Retinal pigment epithelial cell (primary cell): ENCODE data around the gene MOXD1.

Experiments
- DNase-seq: peaks from one replicate; pipeline ENCODE4 v3.0.0-alpha.2; 2010; ENCODE audit warnings: low read depth
- H3K4me3 ChIP-seq: 2 replicates; pipeline ENCODE4 v1.5.1; 2011; ENCODE audit warnings: mild to moderate bottlenecking, low read length, control low read depth, moderate library complexity
- TF ChIP-seq, protein P1 (sequence below): conservative IDR thresholded peaks from 2 replicates; pipeline ENCODE4 v1.5.1; 2011; ENCODE audit warnings: low read depth, low read length, control low read depth, inconsistent platforms

The MOXD1 gene

DNA sequence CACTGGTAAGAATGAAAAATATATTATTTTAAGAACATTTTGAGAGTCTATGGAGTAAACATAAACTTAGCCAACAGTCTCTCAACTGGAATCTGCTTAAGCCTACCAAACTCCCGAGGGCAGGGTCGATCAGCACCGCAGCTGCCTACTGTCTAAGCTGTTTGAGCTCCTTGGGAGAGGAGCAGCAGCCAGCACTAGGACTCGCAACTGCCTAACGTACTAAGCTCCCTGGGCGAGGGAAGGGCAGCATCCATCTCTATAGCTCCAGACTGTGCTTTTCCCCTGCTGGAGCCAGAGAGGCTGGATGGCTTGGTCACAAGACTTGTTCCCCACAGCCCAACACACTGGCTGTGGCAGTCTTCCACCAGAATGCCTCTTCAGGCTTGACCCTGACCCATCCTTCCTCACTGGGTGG lies 96.4 kb downstream of the MOXD1 start:
- TF ChIP-seq, protein P1, sequence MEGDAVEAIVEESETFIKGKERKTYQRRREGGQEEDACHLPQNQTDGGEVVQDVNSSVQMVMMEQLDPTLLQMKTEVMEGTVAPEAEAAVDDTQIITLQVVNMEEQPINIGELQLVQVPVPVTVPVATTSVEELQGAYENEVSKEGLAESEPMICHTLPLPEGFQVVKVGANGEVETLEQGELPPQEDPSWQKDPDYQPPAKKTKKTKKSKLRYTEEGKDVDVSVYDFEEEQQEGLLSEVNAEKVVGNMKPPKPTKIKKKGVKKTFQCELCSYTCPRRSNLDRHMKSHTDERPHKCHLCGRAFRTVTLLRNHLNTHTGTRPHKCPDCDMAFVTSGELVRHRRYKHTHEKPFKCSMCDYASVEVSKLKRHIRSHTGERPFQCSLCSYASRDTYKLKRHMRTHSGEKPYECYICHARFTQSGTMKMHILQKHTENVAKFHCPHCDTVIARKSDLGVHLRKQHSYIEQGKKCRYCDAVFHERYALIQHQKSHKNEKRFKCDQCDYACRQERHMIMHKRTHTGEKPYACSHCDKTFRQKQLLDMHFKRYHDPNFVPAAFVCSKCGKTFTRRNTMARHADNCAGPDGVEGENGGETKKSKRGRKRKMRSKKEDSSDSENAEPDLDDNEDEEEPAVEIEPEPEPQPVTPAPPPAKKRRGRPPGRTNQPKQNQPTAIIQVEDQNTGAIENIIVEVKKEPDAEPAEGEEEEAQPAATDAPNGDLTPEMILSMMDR, result no peak
- no peak overlapping the region for H3K4me3 ChIP-seq
- no peak for DNase-seq

DNA sequence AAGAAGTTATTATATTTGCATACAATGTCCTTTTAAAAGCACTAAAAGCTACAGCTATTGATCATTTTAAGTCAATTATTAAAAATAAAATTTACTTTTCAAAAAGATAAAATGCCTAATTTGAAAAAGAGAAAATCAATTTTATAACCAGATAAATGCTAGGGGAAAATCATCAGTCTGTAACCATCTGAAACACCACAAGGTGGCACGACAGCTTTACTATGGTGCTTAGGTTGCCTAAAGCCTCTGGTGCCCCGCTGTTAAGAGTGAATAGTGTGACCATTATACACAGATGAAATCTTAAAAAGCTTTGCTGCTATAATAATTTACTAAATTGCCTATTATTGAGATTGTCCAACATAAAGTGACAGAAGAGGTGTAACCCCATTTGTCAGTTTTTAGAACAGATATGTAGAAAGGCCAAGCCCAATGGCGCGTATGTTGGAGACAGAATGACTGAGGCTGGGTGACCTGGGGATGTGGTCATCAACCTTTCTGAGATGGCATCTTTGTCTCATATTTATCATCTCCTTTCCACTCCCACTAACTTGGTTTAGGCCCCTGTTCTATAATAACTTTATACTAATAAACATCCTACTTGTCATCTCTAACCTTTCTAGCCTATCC lies 100.8 kb downstream of the MOXD1 start:
- TF ChIP-seq, protein P1, result peak; percentile 68
- H3K4me3 ChIP-seq, result no peak overlapping the region
- peak; percentile 18 for DNase-seq

DNA sequence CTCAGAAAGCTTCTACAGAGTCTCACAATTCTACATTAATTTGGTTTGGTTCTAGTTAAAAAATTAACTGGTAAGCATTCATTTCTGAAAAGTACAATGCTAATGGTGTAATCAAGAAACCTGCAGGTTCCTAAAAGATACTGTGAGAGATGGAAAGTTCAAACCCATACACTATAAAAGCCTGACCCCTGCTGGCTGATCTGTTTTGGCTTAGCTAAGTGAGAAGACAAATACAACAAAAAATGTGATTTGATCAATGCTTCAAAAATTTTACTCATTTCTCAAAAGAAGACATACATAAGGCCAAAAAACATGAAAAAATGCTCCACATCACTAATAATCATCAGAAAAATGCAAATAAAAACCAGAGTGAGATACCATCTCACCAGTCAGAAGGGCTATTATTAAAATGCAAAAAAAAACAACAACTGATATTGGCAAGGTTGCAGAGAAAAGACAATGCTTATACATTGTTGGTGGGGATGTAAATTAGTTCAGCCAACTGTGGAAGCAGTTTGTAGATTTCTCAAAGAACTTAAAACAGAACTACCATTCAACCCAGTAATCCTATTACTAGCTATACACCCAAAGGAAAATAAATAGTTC lies 102.8 kb downstream of the MOXD1 start:
- TF ChIP-seq, protein P1, result peak; percentile 82
- peak; percentile 21 for DNase-seq
- no peak overlapping the region for H3K4me3 ChIP-seq

DNA sequence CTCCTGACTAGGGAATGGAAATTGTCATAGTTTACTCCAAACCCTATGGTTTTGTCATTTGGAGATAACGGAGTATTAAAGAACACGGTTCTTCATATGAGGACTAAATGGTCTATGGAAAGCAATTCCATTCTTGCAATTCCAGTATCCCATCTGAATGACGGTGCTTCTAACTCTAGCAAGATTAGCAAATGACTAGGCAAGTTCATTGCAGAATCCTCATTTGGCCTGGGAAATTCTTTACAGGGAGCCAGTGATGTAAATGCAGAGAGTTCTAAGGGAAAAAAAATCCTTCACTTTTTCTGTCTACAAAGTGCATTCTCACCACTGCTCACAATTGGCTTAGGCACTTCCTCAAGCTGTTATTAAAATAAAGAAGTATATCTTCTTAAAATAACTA lies 111.5 kb downstream of the MOXD1 start:
- TF ChIP-seq, protein P1, result no peak
- no peak overlapping the region for H3K4me3 ChIP-seq
- no peak for DNase-seq

DNA sequence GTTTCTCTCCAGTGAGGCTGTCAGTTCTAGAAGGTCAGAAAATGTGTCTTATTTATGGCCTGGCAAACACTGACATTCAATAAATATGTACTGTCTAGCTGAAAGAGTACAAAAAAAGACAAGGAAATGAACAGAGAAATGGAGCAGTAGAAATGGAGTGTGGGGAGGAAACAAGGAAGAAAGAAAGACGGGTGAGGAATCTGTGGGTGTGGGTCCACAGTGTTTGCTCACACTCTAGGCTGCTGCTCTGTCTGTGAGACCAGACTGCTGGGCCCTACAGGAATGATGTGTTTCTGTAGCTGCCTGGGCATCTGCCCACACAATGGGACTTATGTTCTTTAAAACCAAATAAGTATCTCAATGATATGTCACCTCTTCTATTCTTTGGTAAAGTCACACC lies 114.2 kb downstream of the MOXD1 start:
- TF ChIP-seq, protein P1, result no peak
- no peak for DNase-seq

DNA sequence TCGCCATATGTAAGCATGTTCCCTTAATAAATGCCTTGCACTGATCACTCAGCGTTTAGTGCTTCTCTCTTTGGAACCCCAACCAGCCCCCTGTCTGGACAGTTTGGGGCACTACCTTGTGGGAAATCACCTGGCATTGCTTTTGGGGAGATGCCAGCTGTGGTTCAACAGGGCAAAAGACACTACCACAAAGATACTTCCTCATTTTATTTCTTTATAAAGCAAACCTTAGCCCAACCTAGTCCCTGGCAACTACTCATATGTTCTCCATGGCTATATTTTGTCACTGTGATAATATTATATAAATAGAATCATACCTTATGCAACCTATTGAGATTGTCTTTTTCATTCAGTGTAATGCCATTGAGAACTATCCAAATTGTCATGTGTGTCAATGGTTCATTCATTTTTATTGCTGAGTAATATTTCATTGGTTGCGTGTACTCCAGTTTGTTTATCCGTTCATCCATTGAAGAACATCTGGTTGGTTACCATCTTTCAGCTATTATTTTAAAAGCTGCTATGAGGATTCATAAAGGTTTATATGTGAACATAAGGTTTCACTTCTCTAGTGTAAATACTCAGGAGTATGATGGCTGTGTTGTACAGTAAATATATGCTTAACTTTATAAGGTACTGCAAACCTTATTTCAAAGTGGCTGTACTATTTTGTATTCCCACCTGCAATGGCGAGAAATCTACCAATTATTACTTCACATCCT lies 114.8 kb downstream of the MOXD1 start:
- no peak for DNase-seq
- TF ChIP-seq, protein P1, result no peak
- no peak overlapping the region for H3K4me3 ChIP-seq

More for the DNA sequence above, 114.2 kb downstream of the MOXD1 start:
- H3K4me3 ChIP-seq, result no peak overlapping the region
